HG03060 (cell line): ENCODE results near the gene KLHL5.
"Not testable (repeated sequence)": the region's sequence is repeated elsewhere in the genome, so short reads cannot be mapped to it uniquely, and the experiment has no call there.

Experiments
- ATAC-seq: cut with Tn5 transposase; IDR thresholded peaks from one replicate; pipeline ENCODE4 v1.9.1; 2021; ENCODE audit warnings: low read depth, moderate number of reproducible peaks; ENCODE audit not compliant: unreplicated experiment

Gene KLHL5

GRCh38 chr4:39096847-39097246 is 34.8 kb downstream of the KLHL5 start:
- ATAC-seq = no peak

GRCh38 chr4:39097290-39097689 is 35.3 kb downstream of the KLHL5 start:
- no peak for ATAC-seq

- ATAC-seq = no peak
Observed at GRCh38 chr4:39102297-39102696, 40.3 kb downstream of the KLHL5 start.

- ATAC-seq = no peak
Observed at GRCh38 chr4:39103291-39103690, 41.3 kb downstream of the KLHL5 start.

- ATAC-seq = no peak
Observed at GRCh38 chr4:39104255-39104654, 42.2 kb downstream of the KLHL5 start.

GRCh38 chr4:39106011-39106410 is 44.0 kb downstream of the KLHL5 start:
- no peak for ATAC-seq

- ATAC-seq = no peak
Observed at GRCh38 chr4:39114436-39114835, 52.4 kb downstream of the KLHL5 start.

- no peak for ATAC-seq
Observed at GRCh38 chr4:39118034-39118658, 56.1 kb downstream of the KLHL5 start.

GRCh38 chr4:39120418-39120817 is 58.4 kb downstream of the KLHL5 start:
- ATAC-seq = no peak

- peak; percentile 71 for ATAC-seq
Observed at GRCh38 chr4:39124885-39125599, 63.0 kb downstream of the KLHL5 start.

- no peak for ATAC-seq
Observed at GRCh38 chr4:39125600-39125985, 63.6 kb downstream of the KLHL5 start.

- ATAC-seq = no peak
Observed at GRCh38 chr4:39126256-39127095, 64.4 kb downstream of the KLHL5 start.

- no peak for ATAC-seq
Observed at GRCh38 chr4:39133623-39134022, 71.6 kb downstream of the KLHL5 start.

- ATAC-seq = no peak
Observed at GRCh38 chr4:39134683-39135306, 72.8 kb downstream of the KLHL5 start.

- not testable (repeated sequence) for ATAC-seq
Observed at GRCh38 chr4:39138227-39138626, 76.2 kb downstream of the KLHL5 start.

GRCh38 chr4:39146211-39146610 is 84.2 kb downstream of the KLHL5 start:
- ATAC-seq = no peak

GRCh38 chr4:39154009-39154408 is 92.0 kb downstream of the KLHL5 start:
- no peak for ATAC-seq

- ATAC-seq = no peak
Observed at GRCh38 chr4:39157520-39157919, 95.5 kb downstream of the KLHL5 start.

- no peak for ATAC-seq
Observed at GRCh38 chr4:39166177-39166576, 104.1 kb downstream of the KLHL5 start.

- ATAC-seq = no peak
Observed at GRCh38 chr4:39166669-39167068, 104.6 kb downstream of the KLHL5 start.

- no peak for ATAC-seq
Observed at GRCh38 chr4:39169426-39169825, 107.4 kb downstream of the KLHL5 start.
